K562 (cell line): ENCODE data around the gene YWHAB.

ENCODE experiments used
- L3MBTL2 ChIP-seq: fragments of 450-650 bp; IDR thresholded peaks from 2 replicates; pipeline ENCODE4 v1.6.1; 2016; ENCODE audit warnings: mild to moderate bottlenecking, moderate library complexity
- SETDB1 ChIP-seq: IDR thresholded peaks from one replicate; pipeline ENCODE4 v1.6.1; 2012; ENCODE audit warnings: low read length, control low read depth, inconsistent platforms
- TAF15 ChIP-seq: fragments of 200-400 bp; formaldehyde crosslinking; IDR thresholded peaks from 2 replicates; pipeline ENCODE4 v1.6.1; 2017; ENCODE audit warnings: mild to moderate bottlenecking, low read depth, low read length, moderate library complexity
- ZNF76 ChIP-seq: fragments of 250-450 bp; sonication (Bioruptor Pico); IDR thresholded peaks from 2 replicates; pipeline ENCODE4 v1.4.0; 2020; ENCODE audit warnings: mild to moderate bottlenecking, moderate library complexity, borderline replicate concordance
- ZNF766 ChIP-seq: fragments of 200-800 bp; sonication (Bioruptor generic); conservative IDR thresholded peaks from 2 replicates; pipeline ENCODE4 v1.6.1; 2016; ENCODE audit warnings: missing genetic modification characterization, missing compliant biosample characterization
- TF ChIP-seq, protein P1 (sequence below): sonication (generic); formaldehyde crosslinking; IDR thresholded peaks from 2 replicates; pipeline ENCODE4 v1.8.0; 2022; ENCODE audit warnings: mild to moderate bottlenecking, missing genetic modification reagents, borderline replicate concordance

DNA sequence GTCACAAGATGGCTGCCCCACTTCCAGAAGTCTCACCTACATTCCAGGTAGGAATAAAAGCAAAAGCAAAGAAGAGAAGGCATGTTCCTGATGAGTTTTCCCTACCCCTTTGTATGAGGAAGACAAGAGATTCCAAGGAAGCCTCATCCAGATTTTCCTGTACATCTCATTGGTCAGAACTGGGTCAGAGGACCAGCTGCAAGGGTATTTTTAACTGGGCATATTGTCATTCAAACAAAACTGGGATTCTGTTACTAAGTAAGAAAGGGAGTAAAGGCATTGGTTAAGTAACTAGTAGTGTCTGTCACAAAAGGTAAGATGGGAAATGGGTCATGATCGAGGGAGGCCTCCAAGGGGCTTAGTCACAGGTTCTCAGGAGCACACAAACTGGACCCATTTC is 47.0 kb upstream of the YWHAB start:
- TF ChIP-seq TAF15: no peak
- TF ChIP-seq ZNF766 (CRISPR knock-in tag): no peak
- TF ChIP-seq, protein P1, sequence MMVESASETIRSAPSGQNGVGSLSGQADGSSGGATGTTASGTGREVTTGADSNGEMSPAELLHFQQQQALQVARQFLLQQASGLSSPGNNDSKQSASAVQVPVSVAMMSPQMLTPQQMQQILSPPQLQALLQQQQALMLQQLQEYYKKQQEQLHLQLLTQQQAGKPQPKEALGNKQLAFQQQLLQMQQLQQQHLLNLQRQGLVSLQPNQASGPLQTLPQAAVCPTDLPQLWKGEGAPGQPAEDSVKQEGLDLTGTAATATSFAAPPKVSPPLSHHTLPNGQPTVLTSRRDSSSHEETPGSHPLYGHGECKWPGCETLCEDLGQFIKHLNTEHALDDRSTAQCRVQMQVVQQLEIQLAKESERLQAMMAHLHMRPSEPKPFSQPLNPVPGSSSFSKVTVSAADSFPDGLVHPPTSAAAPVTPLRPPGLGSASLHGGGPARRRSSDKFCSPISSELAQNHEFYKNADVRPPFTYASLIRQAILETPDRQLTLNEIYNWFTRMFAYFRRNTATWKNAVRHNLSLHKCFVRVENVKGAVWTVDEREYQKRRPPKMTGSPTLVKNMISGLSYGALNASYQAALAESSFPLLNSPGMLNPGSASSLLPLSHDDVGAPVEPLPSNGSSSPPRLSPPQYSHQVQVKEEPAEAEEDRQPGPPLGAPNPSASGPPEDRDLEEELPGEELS (CRISPR knock-in tag): no peak
- TF ChIP-seq SETDB1: no peak
- TF ChIP-seq L3MBTL2: no peak
- no peak for TF ChIP-seq ZNF76 (CRISPR knock-in tag)
